Cardiac ventricle fibroblast (primary cell): Measurements from ENCODE around the gene CLEC4E. TPM values are rescaled to one million over a fixed set of nuclear protein-coding genes. Genes with fewer than 3 reads are reported as not detected.

Source experiments
- total RNA-seq: library from RNA; depleted of rRNA; stranded (reverse); fragments of >200 nt; gene quantifications from 2 replicates; pipeline ENCODE4 v1.2.3, GENCODE V29; 2015

Gene CLEC4E, protein sequence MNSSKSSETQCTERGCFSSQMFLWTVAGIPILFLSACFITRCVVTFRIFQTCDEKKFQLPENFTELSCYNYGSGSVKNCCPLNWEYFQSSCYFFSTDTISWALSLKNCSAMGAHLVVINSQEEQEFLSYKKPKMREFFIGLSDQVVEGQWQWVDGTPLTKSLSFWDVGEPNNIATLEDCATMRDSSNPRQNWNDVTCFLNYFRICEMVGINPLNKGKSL
- total RNA-seq: not detected in 2 replicates

DNA sequence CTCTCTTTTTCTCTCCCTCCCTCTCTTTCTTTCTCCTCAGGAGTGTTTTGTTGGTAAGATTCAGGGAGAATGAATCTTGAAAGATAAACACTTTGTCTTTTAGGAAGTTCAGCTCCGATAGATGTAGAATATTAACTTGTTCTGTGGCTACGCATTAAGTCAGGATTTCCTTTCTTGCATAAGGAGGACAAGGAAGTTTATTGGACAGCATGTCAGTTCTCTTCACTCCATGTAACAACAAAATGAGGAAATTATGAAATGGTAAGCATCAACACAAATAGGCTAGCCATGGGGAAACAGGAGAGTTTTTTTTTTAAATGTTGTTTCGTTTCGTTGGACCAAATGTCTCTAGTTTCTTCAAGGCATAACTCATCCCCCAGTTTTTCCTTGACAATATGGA, at the start of gene CLEC4E:
Gene CLEC4E (minus strand): TSS at position 75 of the 400 bp plus-strand sequence. CDS start 108 bp downstream, outside the sequence.

DNA sequence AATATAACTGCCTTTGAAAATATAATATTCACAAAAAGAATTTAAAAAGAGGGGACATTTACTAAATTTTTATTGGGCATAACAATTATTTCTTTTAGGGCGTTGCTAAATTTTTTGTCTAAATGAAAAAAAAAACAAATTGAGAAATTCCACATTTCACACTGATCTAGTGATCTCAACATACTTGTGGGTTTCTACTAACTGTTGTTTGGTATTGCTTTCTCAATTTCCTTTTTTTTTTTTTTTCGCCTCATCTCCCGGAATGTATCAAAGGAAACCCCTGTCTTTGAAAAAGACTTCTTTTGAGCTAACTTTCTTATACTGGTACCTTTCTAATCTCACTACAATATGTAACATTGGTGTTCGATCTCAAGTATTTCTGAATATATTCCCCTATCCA, 27.4 kb downstream of the CLEC4E start, which contains the start of gene CLEC4D:
Gene CLEC4D (plus strand): TSS at position 248 of the 400 bp plus-strand sequence. CDS start 230 bp downstream, outside the sequence.

Other genes starting within 250 kb of the CLEC4E start
- not detected in 2 replicates for gene CLEC6A, start 84.9 kb downstream of the CLEC4E start, total RNA-seq
- not detected in 2 replicates for gene CLEC4D, start 27.4 kb downstream of the CLEC4E start, total RNA-seq
- gene AICDA, start 72.0 kb upstream of the CLEC4E start, total RNA-seq: not detected in 2 replicates
- gene MFAP5, start 121.9 kb upstream of the CLEC4E start, total RNA-seq: 28.6 and 31.1 TPM in 2 replicates
- 5.1 and 5.7 TPM in 2 replicates for gene RIMKLB, start 157.1 kb upstream of the CLEC4E start, total RNA-seq